SK-N-SH treated with all-trans-retinoic acid at 6 μM for 48 hours (cell line): ENCODE data around the gene SORCS2.

Source experiments
- RARB ChIP-seq: fragments of 250-450 bp; sonication (Bioruptor Pico); IDR thresholded peaks from 2 replicates; pipeline ENCODE4 v1.8.0; 2021; ENCODE audit warnings: mild to moderate bottlenecking, moderate library complexity
- SNAI2 ChIP-seq: fragments of 250-450 bp; sonication (Bioruptor Pico); IDR thresholded peaks from 2 replicates; pipeline ENCODE4 v1.5.0; 2020; ENCODE audit warnings: mild to moderate bottlenecking, moderate library complexity
- ZFP3 ChIP-seq: fragments of 250-450 bp; sonication (Bioruptor Pico); IDR thresholded peaks from 2 replicates; pipeline ENCODE4 v1.5.0; 2020; ENCODE audit warnings: mild to moderate bottlenecking, moderate library complexity
- ZNF70 ChIP-seq: fragments of 450-650 bp; formaldehyde crosslinking; IDR thresholded peaks from 2 replicates; pipeline ENCODE4 v1.5.0; 2020; ENCODE audit warnings: mild to moderate bottlenecking, moderate library complexity

- TF ChIP-seq RARB (CRISPR knock-in tag) (no peak), SNAI2 (no peak), ZNF70 (CRISPR knock-in tag) (no peak), ZFP3 (CRISPR knock-in tag) (no peak)
Measured at GRCh38 chr4:7306021-7306965, 114.0 kb downstream of the SORCS2 start.
